ENCODE results near the gene HIVEP2.

DNA sequence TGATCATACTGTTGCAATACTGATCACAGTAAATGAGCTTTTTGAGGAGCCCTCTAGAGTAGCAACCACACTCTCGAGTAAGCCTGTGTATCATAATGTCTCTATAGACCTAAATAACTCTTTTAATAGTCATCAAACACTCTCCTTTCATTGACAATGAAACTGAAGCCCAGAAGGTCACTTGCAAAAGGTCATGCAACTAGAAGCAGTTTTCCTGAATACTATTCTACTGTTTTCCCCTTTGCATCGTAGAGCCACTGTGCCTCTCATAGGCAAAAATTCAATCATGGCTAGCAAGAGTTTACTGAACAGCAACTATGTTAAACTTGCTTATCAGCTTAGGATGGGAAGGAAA lies 105.3 kb downstream of the HIVEP2 start:
- TF ChIP-seq, protein P1, sequence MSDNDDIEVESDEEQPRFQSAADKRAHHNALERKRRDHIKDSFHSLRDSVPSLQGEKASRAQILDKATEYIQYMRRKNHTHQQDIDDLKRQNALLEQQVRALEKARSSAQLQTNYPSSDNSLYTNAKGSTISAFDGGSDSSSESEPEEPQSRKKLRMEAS (IDR thresholded peaks at IDR 0.05): no peak
- TF ChIP-seq EP300 (IDR thresholded peaks at IDR 0.05): no peak
- TF ChIP-seq, protein P2, sequence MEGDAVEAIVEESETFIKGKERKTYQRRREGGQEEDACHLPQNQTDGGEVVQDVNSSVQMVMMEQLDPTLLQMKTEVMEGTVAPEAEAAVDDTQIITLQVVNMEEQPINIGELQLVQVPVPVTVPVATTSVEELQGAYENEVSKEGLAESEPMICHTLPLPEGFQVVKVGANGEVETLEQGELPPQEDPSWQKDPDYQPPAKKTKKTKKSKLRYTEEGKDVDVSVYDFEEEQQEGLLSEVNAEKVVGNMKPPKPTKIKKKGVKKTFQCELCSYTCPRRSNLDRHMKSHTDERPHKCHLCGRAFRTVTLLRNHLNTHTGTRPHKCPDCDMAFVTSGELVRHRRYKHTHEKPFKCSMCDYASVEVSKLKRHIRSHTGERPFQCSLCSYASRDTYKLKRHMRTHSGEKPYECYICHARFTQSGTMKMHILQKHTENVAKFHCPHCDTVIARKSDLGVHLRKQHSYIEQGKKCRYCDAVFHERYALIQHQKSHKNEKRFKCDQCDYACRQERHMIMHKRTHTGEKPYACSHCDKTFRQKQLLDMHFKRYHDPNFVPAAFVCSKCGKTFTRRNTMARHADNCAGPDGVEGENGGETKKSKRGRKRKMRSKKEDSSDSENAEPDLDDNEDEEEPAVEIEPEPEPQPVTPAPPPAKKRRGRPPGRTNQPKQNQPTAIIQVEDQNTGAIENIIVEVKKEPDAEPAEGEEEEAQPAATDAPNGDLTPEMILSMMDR (IDR thresholded peaks at IDR 0.05): no peak
